ENCODE measurements around the gene GBE1.

Gene GBE1

GRCh38 chr3:81621277-81621676 lies 140.2 kb downstream of the GBE1 start:
- DNase-seq (ENCODE audit: low spot score): no peak

GRCh38 chr3:81620849-81621248 lies 140.6 kb downstream of the GBE1 start:
- no peak for DNase-seq (ENCODE audit: low spot score)

GRCh38 chr3:81612768-81613167 lies 148.7 kb downstream of the GBE1 start:
- no peak for DNase-seq (ENCODE audit: low spot score)

- no peak for DNase-seq (ENCODE audit: low spot score)
Observed at GRCh38 chr3:81602781-81603180, 158.7 kb downstream of the GBE1 start.

GRCh38 chr3:81601707-81602305 lies 159.6 kb downstream of the GBE1 start:
- DNase-seq (ENCODE audit: low spot score): no peak

- no peak for DNase-seq (ENCODE audit: low spot score)
Observed at GRCh38 chr3:81592101-81592500, 169.3 kb downstream of the GBE1 start.

- DNase-seq (ENCODE audit: low spot score): no peak
Observed at GRCh38 chr3:81585937-81586336, 175.5 kb downstream of the GBE1 start.

- DNase-seq (ENCODE audit: low spot score): no peak
Observed at GRCh38 chr3:81585056-81585455, 176.4 kb downstream of the GBE1 start.

- DNase-seq (ENCODE audit: low spot score): peak; percentile 8
Observed at GRCh38 chr3:81581966-81582599, 179.4 kb downstream of the GBE1 start.

- no peak for DNase-seq (ENCODE audit: low spot score)
Observed at GRCh38 chr3:81580355-81580754, 181.1 kb downstream of the GBE1 start.

- DNase-seq (ENCODE audit: low spot score): no peak
Observed at GRCh38 chr3:81579744-81580143, 181.7 kb downstream of the GBE1 start.

GRCh38 chr3:81572201-81572756 lies 189.2 kb downstream of the GBE1 start:
- DNase-seq (ENCODE audit: low spot score): no peak

GRCh38 chr3:81568378-81568777 lies 193.1 kb downstream of the GBE1 start:
- DNase-seq (ENCODE audit: low spot score): no peak

GRCh38 chr3:81565041-81565440 lies 196.4 kb downstream of the GBE1 start:
- no peak for DNase-seq (ENCODE audit: low spot score)

- no peak for DNase-seq (ENCODE audit: low spot score)
Observed at GRCh38 chr3:81558106-81558505, 203.3 kb downstream of the GBE1 start.

- DNase-seq (ENCODE audit: low spot score): no peak
Observed at GRCh38 chr3:81554801-81555200, 206.6 kb downstream of the GBE1 start.

GRCh38 chr3:81554388-81554787 lies 207.1 kb downstream of the GBE1 start:
- DNase-seq (ENCODE audit: low spot score): no peak

- no peak for DNase-seq (ENCODE audit: low spot score)
Observed at GRCh38 chr3:81550415-81550814, 211.0 kb downstream of the GBE1 start.

GRCh38 chr3:81549831-81550230 lies 211.6 kb downstream of the GBE1 start:
- DNase-seq (ENCODE audit: low spot score): no peak

GRCh38 chr3:81549388-81549787 lies 212.1 kb downstream of the GBE1 start:
- DNase-seq (ENCODE audit: low spot score): no peak

- DNase-seq (ENCODE audit: low spot score): no peak
Observed at GRCh38 chr3:81545572-81545971, 215.9 kb downstream of the GBE1 start.

GRCh38 chr3:81544385-81544784 lies 217.1 kb downstream of the GBE1 start:
- no peak for DNase-seq (ENCODE audit: low spot score)

GRCh38 chr3:81540787-81541186 lies 220.7 kb downstream of the GBE1 start:
- no peak for DNase-seq (ENCODE audit: low spot score)

- no peak for DNase-seq (ENCODE audit: low spot score)
Observed at GRCh38 chr3:81531846-81532245, 229.6 kb downstream of the GBE1 start.

Data from CD4-positive, alpha-beta T cell treated with Interleukin-2 at 100 ng/mL for 4 hours (primary cell).